Uterus (tissue), 4 donors: Measurements from ENCODE around the gene PSMD4. TPM values are rescaled to one million over a fixed set of nuclear protein-coding genes. Genes with fewer than 3 reads are reported as not detected.

ENCODE experiments used
- DNase-seq, 2 donors: peaks; one replicate each; pipeline ENCODE4 v3.0.0-alpha.2; 2019 to 2020
- H3K27ac ChIP-seq, 2 donors: fragments of 200-600 bp; sonication (generic); 1 replicate in 1 of 2; 2 replicates in 1 of 2; pipeline ENCODE4 v1.5.1; 2016 to 2018
- H3K27me3 ChIP-seq, 2 donors: fragments of 200-600 bp; sonication (generic); one replicate each; pipeline ENCODE4 v1.5.1; 2018 to 2019; ENCODE audit warnings: control low read depth in 1 of 2
- H3K36me3 ChIP-seq, 2 donors: fragments of 200-600 bp; sonication (generic); one replicate each; pipeline ENCODE4 v1.5.1; 2019; ENCODE audit warnings: control low read depth in 1 of 2
- H3K4me1 ChIP-seq, 2 donors: fragments of 200-600 bp; sonication (generic); one replicate each; pipeline ENCODE4 v1.5.1; 2018 to 2019; ENCODE audit warnings: control low read depth in 1 of 2
- H3K4me3 ChIP-seq, 2 donors: fragments of 200-600 bp; sonication (generic); 1 replicate in 1 of 2; 2 replicates in 1 of 2; pipeline ENCODE4 v1.5.1; 2018 to 2019; ENCODE audit warnings: mild to moderate bottlenecking in 1 of 2
- H3K9me3 ChIP-seq, 2 donors: fragments of 200-600 bp; sonication (generic); one replicate each; pipeline ENCODE4 v1.5.1; 2019; ENCODE audit warnings: control low read depth in 1 of 2
- POLR2A ChIP-seq, 2 donors: fragments of 450-650 bp; IDR thresholded peaks; one replicate each; pipeline ENCODE4 v1.6.1; 2016; ENCODE audit warnings: antibody characterized with exemption in 2 of 2, mild to moderate bottlenecking in 1 of 2, moderate library complexity in 1 of 2
- intact Hi-C: fragments of 100-400 bp; cut with DNase I; formaldehyde crosslinking; loops from one replicate; pipeline ENCODE4 v1.15.1; 2023; ENCODE audit warnings: low total_unique reads
- total RNA-seq, 4 donors: library from RNA; depleted of rRNA in 3 of 4; stranded (reverse); fragments of >200 nt in 3 of 4; gene quantifications; one replicate each; pipeline versions ENCODE4 v1.1.0 to v1.2.4, GENCODE V29; 2014 to 2023
- TF ChIP-seq, protein P1 (sequence below), 4 experiments: fragments of 200-600 bp in 2 of 4; fragments of 450-650 bp in 2 of 4; sonication (generic) in 2 of 4; IDR thresholded peaks; one replicate each; pipeline ENCODE4 v1.5.1; 2016 to 2019; ENCODE audit warnings: antibody characterized with exemption in 4 of 4, mild to moderate bottlenecking in 2 of 4, moderate library complexity in 1 of 4
- donor health status: DM: yes; HTN: yes; CAD: no.

Gene PSMD4
- total RNA-seq, 4 donors from 2014 or later = 73.5 to 114 (median 89.1) TPM

DNA sequence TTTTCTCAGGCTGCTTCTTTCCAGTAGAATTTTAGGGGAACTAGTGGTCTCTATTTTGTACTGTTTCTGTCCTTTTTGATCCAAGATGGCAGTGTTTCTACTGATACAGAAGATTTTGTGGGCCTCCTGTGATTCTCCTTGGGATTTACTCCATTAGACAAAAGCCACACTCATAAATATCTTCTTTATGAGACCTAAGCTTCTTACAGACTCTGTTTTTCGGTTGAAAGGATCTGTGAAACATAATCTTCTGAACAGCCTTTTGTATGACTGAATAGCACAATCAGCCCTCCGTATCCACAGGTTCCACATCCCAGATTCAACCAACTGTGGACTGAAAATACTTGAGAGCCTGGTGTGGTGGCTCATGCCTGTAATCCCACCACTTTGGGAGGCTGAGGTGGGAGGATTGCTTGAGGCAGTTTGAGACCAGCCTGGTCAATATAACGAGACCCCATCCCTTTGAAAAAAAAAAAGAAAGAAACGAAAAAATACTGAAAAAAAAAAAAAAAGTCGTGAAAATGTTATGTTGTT, 10.8 kb upstream of the PSMD4 start:
- Histone ChIP-seq H3K4me1 (no peaks in the 10 kb centered on the region), H3K27ac (no peak overlapping the region), H3K4me3 (no peak overlapping the region), H3K36me3 (no peaks in the 10 kb centered on the region), H3K27me3 (no peaks in the 10 kb centered on the region), H3K9me3 (no peaks in the 10 kb centered on the region)
- no peak for DNase-seq
- intact Hi-C loops = no loop called here
- no peak for TF ChIP-seq POLR2A (IDR thresholded peaks at IDR 0.05)

GRCh38 chr1:151246786-151247185, 7.7 kb upstream of the PSMD4 start:
- Histone ChIP-seq H3K9me3 (no peaks in the 10 kb centered on the region), H3K4me3 (no peak overlapping the region), H3K4me1 (no peaks in the 10 kb centered on the region), H3K27me3 (no peaks in the 10 kb centered on the region), H3K36me3 (no peaks in the 10 kb centered on the region), H3K27ac (no peak overlapping the region)
- TF ChIP-seq, protein P1, sequence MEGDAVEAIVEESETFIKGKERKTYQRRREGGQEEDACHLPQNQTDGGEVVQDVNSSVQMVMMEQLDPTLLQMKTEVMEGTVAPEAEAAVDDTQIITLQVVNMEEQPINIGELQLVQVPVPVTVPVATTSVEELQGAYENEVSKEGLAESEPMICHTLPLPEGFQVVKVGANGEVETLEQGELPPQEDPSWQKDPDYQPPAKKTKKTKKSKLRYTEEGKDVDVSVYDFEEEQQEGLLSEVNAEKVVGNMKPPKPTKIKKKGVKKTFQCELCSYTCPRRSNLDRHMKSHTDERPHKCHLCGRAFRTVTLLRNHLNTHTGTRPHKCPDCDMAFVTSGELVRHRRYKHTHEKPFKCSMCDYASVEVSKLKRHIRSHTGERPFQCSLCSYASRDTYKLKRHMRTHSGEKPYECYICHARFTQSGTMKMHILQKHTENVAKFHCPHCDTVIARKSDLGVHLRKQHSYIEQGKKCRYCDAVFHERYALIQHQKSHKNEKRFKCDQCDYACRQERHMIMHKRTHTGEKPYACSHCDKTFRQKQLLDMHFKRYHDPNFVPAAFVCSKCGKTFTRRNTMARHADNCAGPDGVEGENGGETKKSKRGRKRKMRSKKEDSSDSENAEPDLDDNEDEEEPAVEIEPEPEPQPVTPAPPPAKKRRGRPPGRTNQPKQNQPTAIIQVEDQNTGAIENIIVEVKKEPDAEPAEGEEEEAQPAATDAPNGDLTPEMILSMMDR (IDR thresholded peaks at IDR 0.05) = no peak
- TF ChIP-seq POLR2A (IDR thresholded peaks at IDR 0.05) = no peak
- no peak for DNase-seq
- intact Hi-C loops = no loop called here

GRCh38 chr1:151251656-151252470, 2.7 kb upstream of the PSMD4 start:
- no peaks in the 10 kb centered on the region for H3K36me3 ChIP-seq
- H3K27ac ChIP-seq = no peak overlapping the region
- TF ChIP-seq, protein P1 (IDR thresholded peaks at IDR 0.05) = peak; percentile 69 to 85 (median 76)
- TF ChIP-seq POLR2A (IDR thresholded peaks at IDR 0.05) = no peak
- H3K4me3 ChIP-seq = no peak overlapping the region
- intact Hi-C loops = loop anchor here (10.0 kb wide), 1 partner anchor 57 kb away; the partner anchor contains the start of genes PIP5K1A and VPS72
- H3K27me3 ChIP-seq = no peaks in the 10 kb centered on the region
- H3K9me3 ChIP-seq = no peaks in the 10 kb centered on the region
- H3K4me1 ChIP-seq = peaks cover 0 to 3% of the 10 kb centered on the region in 2 donors
- DNase-seq = peak; percentile 32 to 69

DNA sequence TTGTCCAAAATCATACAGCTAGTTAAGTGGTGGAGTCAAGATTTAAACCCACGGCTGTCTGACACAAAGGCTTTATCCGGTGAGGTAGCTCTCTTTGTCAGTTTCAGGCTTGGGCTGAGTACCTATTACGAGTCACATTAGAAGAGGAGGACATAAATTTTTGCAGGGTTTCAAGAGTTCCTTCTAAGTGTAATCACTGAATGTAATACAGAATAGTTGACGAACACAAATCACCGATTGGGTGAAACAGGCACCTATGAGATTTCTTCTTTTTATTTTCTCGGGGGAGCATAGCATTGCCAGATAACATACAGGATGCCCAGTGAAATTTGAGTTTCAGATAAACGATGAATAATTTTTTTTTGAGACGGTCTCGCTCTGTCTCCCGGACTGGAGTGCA, 847 bp downstream of the PSMD4 start:
- Histone ChIP-seq H3K27me3 (no peaks in the 10 kb centered on the region), H3K4me3 (peak overlapping the region; percentile 80 to 87), H3K36me3 (no peaks in the 10 kb centered on the region), H3K27ac (peak overlapping the region; percentile 86 to 90), H3K4me1 (peaks cover 0 to 3% of the 10 kb centered on the region in 2 donors), H3K9me3 (no peaks in the 10 kb centered on the region)
- intact Hi-C loops = loop anchor here (10.0 kb wide), 1 partner anchor 61 kb away; the partner anchor contains the start of genes PIP5K1A and VPS72
- no peak for DNase-seq
- TF ChIP-seq, protein P1 (IDR thresholded peaks at IDR 0.05) = no peak
- TF ChIP-seq POLR2A (IDR thresholded peaks at IDR 0.05) = no peak

DNA sequence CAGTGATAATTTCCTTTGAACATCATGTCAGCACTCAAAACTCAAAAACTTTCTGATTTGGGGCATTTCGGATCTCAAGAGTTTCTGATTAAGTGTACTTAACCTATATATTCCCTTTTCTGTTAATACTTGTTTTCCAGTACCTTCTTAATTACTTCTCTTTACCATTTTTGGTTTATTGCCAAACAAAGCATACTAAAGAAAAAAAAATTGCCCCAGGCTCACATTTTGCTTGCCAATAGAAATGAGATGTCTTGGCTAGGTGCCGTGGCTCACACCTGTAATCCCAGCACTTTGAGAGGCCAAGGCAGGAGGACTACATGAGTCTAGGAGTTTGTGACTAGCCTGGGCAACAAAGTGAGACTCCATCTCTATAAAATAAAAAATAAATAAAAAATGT, 4.8 kb downstream of the PSMD4 start:
- no peak overlapping the region for H3K27ac ChIP-seq
- DNase-seq = no peak
- intact Hi-C loops = loop anchor here (10.0 kb wide), 1 partner anchor 65 kb away; the partner anchor contains the start of genes PIP5K1A and VPS72

More for the DNA sequence above, 4.8 kb downstream of the PSMD4 start:
- H3K36me3 ChIP-seq = no peaks in the 10 kb centered on the region
- no peak for TF ChIP-seq POLR2A (IDR thresholded peaks at IDR 0.05)
- TF ChIP-seq, protein P1 (IDR thresholded peaks at IDR 0.05) = no peak
- no peaks in the 10 kb centered on the region for H3K9me3 ChIP-seq
- peaks cover 0 to 3% of the 10 kb centered on the region in 2 donors for H3K4me1 ChIP-seq
- no peak overlapping the region for H3K4me3 ChIP-seq
- H3K27me3 ChIP-seq = no peaks in the 10 kb centered on the region
